IPS DF 6.9 (cell line): ENCODE measurements around the gene HSD3B7.
A peak's percentile ranks its signal among the peaks of the same experiment; 100 is the strongest.

Source experiments
- DNase-seq: peaks from one replicate; pipeline ENCODE4 v3.0.0-alpha.2; 2013; ENCODE audit warnings: low read depth, low spot score
- H3K27ac ChIP-seq: one replicate; pipeline ENCODE4 v1.5.1; 2013; ENCODE audit warnings: low read length, control low read depth
- H3K27me3 ChIP-seq: 2 replicates; pipeline ENCODE4 v1.6.1; 2013; ENCODE audit warnings: mild to moderate bottlenecking, low read length; ENCODE audit not compliant: control insufficient read depth, insufficient read depth
- H3K36me3 ChIP-seq: 2 replicates; pipeline ENCODE4 v1.6.1; 2013; ENCODE audit warnings: low read length; ENCODE audit not compliant: control insufficient read depth, insufficient read depth
- H3K4me1 ChIP-seq: 2 replicates; pipeline ENCODE4 v1.6.1; 2013; ENCODE audit warnings: low read length; ENCODE audit not compliant: control insufficient read depth, insufficient read depth
- H3K4me3 ChIP-seq: 2 replicates; pipeline ENCODE4 v1.5.1; 2013; ENCODE audit warnings: mild to moderate bottlenecking, low read length
- H3K9me3 ChIP-seq: 2 replicates; pipeline ENCODE4 v1.6.1; 2013; ENCODE audit warnings: low read length, inconsistent platforms; ENCODE audit not compliant: control insufficient read depth, insufficient read depth
- WGBS: extraction: QIAGEN DNeasy Blood & Tissue Kit; methylation state at CpG from one replicate; pipeline ENCODE4 v1.1.7; 2013; ENCODE audit warnings: mixed read lengths, missing lambda C conversion rate; ENCODE audit not compliant: insufficient read length, insufficient coverage; 5-methylcytosine and 5-hydroxymethylcytosine counted together

Gene HSD3B7

GRCh38 chr16:30957456-30958174 lies 27.4 kb upstream of the HSD3B7 start, which contains the start of gene SETD1A:
Gene SETD1A, plus strand, starts transcription at chr16:30957754. Its CDS starts 978 bp downstream, at chr16:30958732.
- Histone ChIP-seq H3K27me3 (no peaks in the 10 kb centered on the region), H3K27ac (no peak within 1 kb of the TSS), H3K36me3 (peaks cover 17% of the 10 kb centered on the region; the same call in 1 of the 2 replicates), H3K9me3 (no peaks in the 10 kb centered on the region), H3K4me3 (peak within 1 kb of the TSS; percentile 92), H3K4me1 (peaks cover 4% of the 10 kb centered on the region)
- no peak for DNase-seq
- no CpG with 5 or more reads among the region's 85 CpGs for WGBS

GRCh38 chr16:30958175-30959079 lies 26.6 kb upstream of the HSD3B7 start:
- H3K4me3 ChIP-seq = peak overlapping the region; percentile 92; the same call in 1 of the 2 replicates
- H3K4me1 ChIP-seq = peaks cover 3% of the 10 kb centered on the region
- H3K27me3 ChIP-seq = no peaks in the 10 kb centered on the region
- no peaks in the 10 kb centered on the region for H3K9me3 ChIP-seq
- WGBS = no CpG with 5 or more reads among the region's 55 CpGs
- H3K36me3 ChIP-seq = peaks cover 20% of the 10 kb centered on the region; the same call in 1 of the 2 replicates
- no peak for DNase-seq
- H3K27ac ChIP-seq = no peak overlapping the region

GRCh38 chr16:30961384-30961783 lies 23.6 kb upstream of the HSD3B7 start:
- Histone ChIP-seq H3K27ac (no peak overlapping the region), H3K27me3 (no peaks in the 10 kb centered on the region), H3K36me3 (peaks cover 45% of the 10 kb centered on the region), H3K4me1 (no peaks in the 10 kb centered on the region; the same call in 1 of the 2 replicates), H3K9me3 (no peaks in the 10 kb centered on the region), H3K4me3 (no peak overlapping the region)
- DNase-seq = no peak
- no CpG with 5 or more reads among the region's 11 CpGs for WGBS

- Histone ChIP-seq H3K4me3 (no peak overlapping the region), H3K36me3 (peaks cover 55% of the 10 kb centered on the region), H3K4me1 (no peaks in the 10 kb centered on the region; the same call in 1 of the 2 replicates), H3K9me3 (no peaks in the 10 kb centered on the region), H3K27ac (no peak overlapping the region), H3K27me3 (no peaks in the 10 kb centered on the region)
- no CpG with 5 or more reads among the region's 18 CpGs for WGBS
- DNase-seq = no peak
Observed at GRCh38 chr16:30963925-30964511, 21.0 kb upstream of the HSD3B7 start.

- Histone ChIP-seq H3K27ac (no peak overlapping the region), H3K9me3 (no peaks in the 10 kb centered on the region), H3K36me3 (peaks cover 61% of the 10 kb centered on the region), H3K27me3 (no peaks in the 10 kb centered on the region), H3K4me3 (no peak overlapping the region), H3K4me1 (no peaks in the 10 kb centered on the region; the same call in 1 of the 2 replicates)
- DNase-seq = no peak
- no CpG with 5 or more reads among the region's 33 CpGs for WGBS
Observed at GRCh38 chr16:30964574-30965226, 20.3 kb upstream of the HSD3B7 start.

GRCh38 chr16:30965436-30965835 lies 19.6 kb upstream of the HSD3B7 start:
- no peak for DNase-seq
- H3K36me3 ChIP-seq = peaks cover 55% of the 10 kb centered on the region

GRCh38 chr16:30966033-30966619 lies 18.9 kb upstream of the HSD3B7 start:
- no peak for DNase-seq
- peaks cover 57% of the 10 kb centered on the region for H3K36me3 ChIP-seq
- no peak overlapping the region for H3K4me3 ChIP-seq
- no peaks in the 10 kb centered on the region for H3K9me3 ChIP-seq
- no peaks in the 10 kb centered on the region for H3K27me3 ChIP-seq
- no CpG with 5 or more reads among the region's 19 CpGs for WGBS
- no peaks in the 10 kb centered on the region; the same call in 1 of the 2 replicates for H3K4me1 ChIP-seq
- H3K27ac ChIP-seq = no peak overlapping the region

More at GRCh38 chr16:30965436-30965835, 19.6 kb upstream of the HSD3B7 start:
- no peaks in the 10 kb centered on the region for H3K27me3 ChIP-seq
- H3K9me3 ChIP-seq = no peaks in the 10 kb centered on the region
- H3K4me3 ChIP-seq = no peak overlapping the region
- H3K27ac ChIP-seq = no peak overlapping the region
- no peaks in the 10 kb centered on the region; the same call in 1 of the 2 replicates for H3K4me1 ChIP-seq
- WGBS = no CpG with 5 or more reads among the region's 15 CpGs

- H3K9me3 ChIP-seq = no peaks in the 10 kb centered on the region
- H3K4me3 ChIP-seq = no peak overlapping the region
- H3K27ac ChIP-seq = no peak overlapping the region
- H3K27me3 ChIP-seq = no peaks in the 10 kb centered on the region
- no CpG with 5 or more reads among the region's 4 CpGs for WGBS
- DNase-seq = no peak
- peaks cover 59% of the 10 kb centered on the region for H3K36me3 ChIP-seq
- H3K4me1 ChIP-seq = no peaks in the 10 kb centered on the region
Observed at GRCh38 chr16:30967795-30968194, 17.2 kb upstream of the HSD3B7 start.

- Histone ChIP-seq H3K4me3 (no peak overlapping the region), H3K9me3 (no peaks in the 10 kb centered on the region), H3K4me1 (no peaks in the 10 kb centered on the region), H3K27me3 (no peaks in the 10 kb centered on the region), H3K27ac (no peak overlapping the region), H3K36me3 (peaks cover 54% of the 10 kb centered on the region)
- no peak for DNase-seq
- WGBS = no CpG with 5 or more reads among the region's 19 CpGs
Observed at GRCh38 chr16:30969246-30969842, 15.7 kb upstream of the HSD3B7 start.
